CD4-positive, alpha-beta T cell treated with Interleukin-4 for 1 hour (primary cell): ENCODE measurements around the gene DIP2C.
"Not testable (repeated sequence)": the region's sequence is repeated elsewhere in the genome, so short reads cannot be mapped to it uniquely, and the experiment has no call there.

ENCODE experiments used
- DNase-seq, 2 donors: peaks; one replicate each; pipeline ENCODE4 v3.0.0-alpha.2; 2020 to 2022

The DIP2C gene

GRCh38 chr10:697097-697875 is 7.8 kb upstream of the DIP2C start:
- no peak for DNase-seq

DNA sequence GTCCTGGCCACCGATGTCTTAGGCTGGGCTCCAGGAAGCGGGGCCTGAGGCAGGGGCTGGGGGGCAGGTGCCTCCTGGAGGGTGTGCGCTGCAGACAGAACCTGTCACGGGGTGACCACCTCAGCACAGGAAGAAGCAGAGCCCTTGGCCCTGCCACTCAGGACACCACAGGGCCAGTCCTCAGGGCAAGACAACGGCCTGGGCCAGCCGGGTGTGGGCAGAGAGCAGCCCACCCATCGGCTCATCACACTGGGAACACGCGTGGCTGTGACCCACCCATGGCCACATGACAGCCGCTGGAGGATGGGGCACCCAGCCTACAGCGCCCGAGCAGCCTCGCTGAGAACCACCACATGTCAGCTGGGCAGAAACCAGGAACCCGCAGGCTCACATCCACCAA is 5.9 kb upstream of the DIP2C start:
- DNase-seq: no peak

GRCh38 chr10:693506-693905 is 4.0 kb upstream of the DIP2C start:
- no peak for DNase-seq

DNA sequence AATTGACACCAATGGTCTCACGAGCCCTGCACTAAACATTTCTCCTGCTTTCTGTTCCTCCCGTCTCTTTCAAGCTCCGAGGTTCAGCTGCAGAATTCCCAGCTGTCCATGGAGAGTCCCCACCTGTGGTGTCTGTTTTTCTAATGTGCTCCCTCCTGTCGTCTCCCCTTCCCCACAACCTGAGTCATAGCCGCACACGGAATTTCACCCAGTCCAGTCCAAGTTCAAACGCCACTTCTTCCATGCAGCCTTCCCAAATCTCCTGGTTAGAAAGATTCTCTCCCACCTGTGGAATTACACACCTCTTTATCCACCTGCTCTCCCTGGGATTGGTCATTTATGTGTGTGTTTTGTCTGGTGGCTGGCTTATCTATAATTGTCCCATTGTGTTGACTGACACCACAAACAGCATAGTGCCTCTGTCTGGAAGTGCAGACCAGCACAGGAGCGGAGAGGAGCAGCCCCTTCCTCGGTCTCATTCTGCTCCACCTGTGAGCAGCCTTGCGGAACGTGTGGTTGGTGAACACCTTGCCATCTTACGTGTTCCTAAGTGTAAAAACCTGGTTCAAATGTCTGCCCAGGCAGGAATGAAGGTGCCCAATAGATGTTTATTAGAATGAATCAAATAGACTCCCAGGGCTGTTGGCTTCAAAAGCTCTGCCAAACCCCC is 3.3 kb upstream of the DIP2C start:
- DNase-seq: no peak

DNA sequence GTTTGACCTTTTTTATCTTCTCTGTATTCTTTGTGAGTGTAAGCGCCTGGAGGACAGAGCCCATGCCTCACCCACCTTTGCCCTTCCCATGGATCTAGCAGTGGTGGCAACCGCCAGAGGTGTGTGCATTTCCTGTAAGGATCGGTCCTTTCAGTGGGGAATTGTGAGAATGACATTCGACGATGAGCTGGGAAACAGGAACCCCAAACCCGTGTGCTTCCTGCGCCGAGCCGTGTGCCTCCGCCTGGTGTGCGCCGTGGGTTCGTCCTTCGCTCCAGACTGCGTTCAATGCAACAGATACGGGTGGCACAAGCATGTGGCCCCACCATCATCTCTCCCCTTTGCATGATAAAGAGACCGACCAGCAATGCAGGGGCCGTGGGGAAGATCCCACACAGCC is 1.7 kb upstream of the DIP2C start:
- no peak for DNase-seq

DNA sequence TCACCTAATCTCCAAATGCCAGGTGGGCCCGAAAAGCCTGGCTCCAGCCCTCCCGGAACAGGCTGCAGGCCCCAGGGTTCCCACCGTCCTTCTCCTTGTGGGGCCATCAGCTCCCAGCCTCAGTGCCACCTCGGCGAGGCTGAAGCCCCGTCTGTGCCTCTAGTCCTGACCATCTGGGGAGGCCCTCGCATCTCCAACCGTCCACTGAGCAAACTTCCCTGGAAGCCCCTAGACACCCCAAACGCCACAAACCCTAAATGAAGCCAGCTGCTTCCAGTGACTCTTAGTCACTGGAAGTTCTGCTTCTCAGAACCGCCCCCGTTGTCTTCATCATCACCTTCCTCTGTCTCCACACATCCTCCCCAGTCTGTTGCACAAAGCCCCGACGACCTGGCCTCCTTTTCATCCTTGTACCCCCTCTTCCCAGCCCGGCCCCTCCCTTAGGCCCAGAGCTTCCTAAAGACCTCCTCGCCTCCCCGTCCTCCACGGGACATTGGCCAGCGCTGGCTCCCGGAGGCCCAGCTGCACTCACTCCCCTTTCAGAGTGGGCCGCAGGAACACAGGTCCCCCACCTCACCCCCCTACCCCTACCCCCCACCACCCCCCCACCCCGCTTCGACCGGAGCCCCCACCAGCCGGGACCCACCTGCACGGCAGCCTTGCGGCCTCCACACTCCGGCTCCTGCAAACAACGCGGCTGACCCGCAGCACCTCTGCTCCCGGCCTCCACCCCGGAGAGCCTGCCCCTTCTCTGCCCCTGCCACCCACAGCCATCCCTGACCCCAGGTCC is 1.1 kb upstream of the DIP2C start:
- DNase-seq: no peak

DNA sequence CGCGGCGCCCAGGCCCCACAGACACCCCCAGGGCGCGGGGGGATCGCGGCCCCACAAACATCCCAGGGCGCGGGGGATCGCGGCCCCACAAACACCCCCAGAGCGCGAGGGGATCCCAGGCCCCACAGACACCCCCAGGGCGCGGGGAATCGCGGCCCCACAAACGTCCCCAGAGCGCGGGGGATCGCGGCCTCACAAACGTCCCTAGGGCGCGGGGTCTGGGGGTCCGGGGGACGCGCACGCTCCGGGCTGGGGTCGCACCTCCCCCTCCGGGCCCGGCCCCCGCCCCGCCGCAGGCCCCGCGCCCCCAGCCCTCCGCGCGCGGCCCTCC is 382 bp downstream of the DIP2C start:
- no peak for DNase-seq

DNA sequence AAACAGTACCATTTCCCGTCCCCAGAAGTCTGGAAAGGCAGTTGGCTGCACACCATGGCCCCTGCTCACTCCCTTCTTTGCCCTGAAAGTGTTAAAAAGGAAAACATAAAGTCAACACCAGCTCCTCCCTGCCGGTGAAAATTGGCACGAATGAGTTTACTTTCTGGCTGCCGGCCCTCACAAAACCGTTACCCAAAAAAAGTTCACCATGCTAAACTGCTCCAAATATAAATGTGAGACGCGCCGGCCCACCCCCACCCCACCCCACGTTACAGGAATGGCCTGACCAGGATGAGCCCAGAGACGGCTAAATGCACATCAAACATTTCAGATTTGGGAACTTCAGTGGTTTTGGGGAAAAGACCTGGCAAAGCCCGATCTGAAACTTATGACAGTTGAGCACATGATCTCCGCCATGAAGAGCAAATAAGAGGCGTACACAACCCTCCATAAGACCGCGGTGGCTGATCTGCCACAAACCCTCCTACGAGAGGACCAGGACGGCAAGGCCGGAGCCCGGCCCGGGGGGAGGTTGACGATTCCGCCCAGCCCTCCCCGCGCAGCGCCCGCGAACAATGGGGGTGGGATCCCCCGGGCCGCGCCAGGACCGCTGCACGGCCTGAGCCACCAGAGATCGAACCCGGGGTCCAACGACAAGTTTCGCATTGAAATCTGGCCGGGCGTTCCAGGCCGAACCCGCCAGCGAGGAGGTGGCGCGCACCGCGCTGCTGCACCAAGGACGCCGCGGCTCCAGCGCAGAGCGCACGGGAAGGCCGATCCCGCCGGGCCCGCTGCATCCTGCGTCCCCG is 952 bp downstream of the DIP2C start:
- DNase-seq: no peak

- DNase-seq: no peak
These were observed 1.7 kb downstream of the DIP2C start for GRCh38 chr10:687583-688311.

DNA sequence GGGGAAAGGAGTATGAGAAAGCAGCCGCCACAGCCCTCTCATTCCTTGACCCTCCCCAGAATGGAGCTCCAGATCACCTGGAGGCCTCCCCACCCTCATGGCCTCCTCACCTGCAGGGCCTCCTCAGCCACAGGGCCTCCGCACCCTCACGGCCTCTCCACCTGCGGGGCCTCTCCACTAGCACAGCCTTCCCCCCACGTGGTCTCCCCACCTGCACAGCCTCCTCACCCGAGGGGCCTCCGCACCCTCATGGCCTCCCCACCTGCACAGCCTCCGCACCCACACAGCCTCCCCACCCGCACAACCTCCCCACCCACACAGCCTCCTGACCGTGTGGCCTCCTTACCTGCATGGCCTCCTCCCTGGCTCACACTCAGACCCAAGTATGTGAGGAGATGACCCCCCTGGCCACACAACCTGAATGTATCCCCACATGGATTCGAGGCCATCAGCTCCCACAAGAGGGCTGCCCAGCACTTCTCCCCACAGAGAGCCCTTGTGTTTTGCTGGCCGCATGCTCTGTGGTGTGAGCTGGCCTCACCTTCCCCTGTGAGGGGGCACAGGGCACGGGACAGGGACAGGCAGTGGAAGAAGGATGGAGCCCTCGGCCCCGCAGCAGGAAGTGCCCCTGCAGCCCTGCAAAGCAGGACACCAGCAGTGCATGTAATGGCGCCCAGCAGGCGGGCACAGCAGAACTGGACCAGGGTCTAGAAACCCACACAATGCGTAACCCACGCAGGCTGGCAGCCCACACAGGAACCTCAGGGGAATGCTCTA is 3.1 kb downstream of the DIP2C start:
- no peak for DNase-seq

GRCh38 chr10:685613-686012 is 3.9 kb downstream of the DIP2C start:
- no peak for DNase-seq

GRCh38 chr10:683448-684071 is 5.9 kb downstream of the DIP2C start:
- DNase-seq: no peak

- no peak for DNase-seq
These were observed 6.5 kb downstream of the DIP2C start for GRCh38 chr10:682931-683447.

DNA sequence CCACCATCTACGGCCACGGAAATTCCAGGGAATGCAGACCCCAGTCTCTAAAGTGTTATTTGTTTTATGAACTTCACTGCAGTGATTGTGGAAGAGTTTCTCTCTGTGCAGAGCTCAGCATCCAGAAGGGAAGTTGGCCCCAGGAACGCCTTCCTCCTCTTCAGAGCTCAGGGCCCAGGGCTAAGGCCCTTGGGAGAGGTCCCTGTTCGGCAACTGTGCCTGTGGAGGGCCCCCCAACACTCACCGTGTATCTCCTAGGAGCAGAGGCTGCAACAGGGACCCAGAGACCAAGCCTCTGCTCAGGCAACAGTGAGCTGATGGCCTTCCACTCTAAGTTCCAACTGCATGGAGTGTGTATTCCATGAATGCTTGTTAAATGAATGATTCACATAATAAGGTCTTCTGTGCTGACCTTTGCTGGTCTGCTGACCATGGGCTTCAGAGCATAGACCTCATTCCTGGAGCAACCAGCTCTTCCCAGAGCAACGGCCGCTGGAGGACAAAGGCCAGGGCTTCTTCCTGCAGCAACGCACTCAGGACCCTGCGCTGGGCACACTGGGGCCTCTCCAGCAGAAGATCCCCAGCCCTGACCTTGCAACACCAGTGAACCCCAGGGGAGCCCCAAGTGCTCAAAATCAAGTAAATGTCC is 7.7 kb downstream of the DIP2C start:
- DNase-seq: no peak

- no peak for DNase-seq
These were observed 8.7 kb downstream of the DIP2C start for GRCh38 chr10:680745-681144.

DNA sequence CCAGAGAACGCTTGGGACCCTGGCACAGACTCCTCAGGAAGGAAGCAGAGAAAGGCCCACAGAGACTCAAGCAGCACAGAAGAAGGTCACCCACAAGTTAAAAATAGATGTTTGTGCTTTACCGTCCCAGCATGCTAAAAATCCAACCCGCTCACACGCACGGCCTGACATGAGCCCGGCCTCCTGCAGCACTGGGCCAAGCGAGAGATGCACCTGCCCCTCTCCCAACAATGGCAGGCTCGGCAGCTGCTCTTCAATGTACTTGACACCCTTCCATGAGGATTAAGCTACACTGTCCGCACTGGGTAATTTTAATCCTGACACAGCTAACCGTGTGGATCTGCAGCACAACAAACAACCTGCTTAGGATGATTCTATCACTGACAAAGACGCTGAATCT is 9.3 kb downstream of the DIP2C start:
- no peak for DNase-seq

- DNase-seq: no peak
These were observed 9.9 kb downstream of the DIP2C start for GRCh38 chr10:679556-679955.

DNA sequence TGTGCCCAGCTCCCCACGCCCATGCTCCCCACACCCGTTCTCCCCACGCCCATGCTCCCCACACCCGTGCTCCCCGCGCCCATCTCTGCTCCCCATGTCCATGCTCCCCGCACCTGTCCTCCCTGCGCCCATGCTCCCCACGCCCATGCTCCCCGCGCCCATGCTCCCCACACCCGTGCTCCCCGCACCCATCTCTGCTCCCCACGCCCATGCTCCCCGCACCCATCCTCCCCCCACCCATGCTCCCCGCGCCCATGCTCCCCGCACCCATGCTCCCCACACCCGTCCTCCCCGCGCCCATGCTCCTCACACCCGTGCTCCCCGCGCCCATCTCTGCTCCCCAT is 10.8 kb downstream of the DIP2C start:
- DNase-seq: not testable (repeated sequence)

DNA sequence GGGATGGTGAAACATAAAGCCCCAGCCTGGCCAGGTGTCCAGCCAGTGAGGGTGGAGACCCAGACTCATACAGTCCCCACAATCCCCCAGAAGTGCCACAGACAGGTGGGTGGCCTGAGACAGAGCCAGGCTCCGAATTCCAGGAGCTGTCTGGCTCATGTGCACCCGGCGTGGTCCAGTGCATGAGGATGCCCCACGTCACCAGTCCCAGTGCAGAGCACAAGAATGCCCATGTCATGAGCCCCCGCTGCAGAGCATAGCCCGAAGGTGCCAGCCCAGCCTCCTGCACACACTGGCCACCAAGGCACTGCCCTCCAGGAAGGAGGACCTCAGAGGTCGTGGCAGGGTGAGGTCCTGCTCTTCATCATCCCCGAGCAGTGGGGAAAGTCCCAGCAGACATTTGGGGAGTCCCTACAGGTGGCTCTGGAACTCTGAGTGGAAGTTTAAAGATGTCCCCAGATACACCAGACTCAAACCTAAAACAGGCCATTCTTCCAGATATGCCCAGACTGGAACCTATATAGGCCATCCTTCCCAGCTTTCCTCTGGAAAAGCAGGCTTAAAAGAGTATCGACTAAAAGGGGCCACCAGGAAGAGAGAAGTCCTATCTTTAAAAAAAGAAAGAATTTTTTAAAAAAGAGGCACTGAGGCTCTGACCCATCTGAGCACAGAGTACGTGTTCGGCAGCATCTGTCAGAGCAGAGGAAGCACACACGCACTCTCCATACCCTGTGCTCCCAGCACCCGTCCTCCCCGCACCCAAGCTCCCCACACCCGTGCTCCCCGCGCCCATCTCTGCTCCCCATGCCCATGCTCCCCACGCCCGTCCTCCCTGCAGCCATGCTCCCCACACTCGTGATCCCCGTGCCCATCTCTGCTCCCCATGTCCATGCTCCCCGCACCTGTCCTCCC is 11.5 kb downstream of the DIP2C start:
- DNase-seq: no peak
